ENCODE measurements around the gene PAX5.

DNA sequence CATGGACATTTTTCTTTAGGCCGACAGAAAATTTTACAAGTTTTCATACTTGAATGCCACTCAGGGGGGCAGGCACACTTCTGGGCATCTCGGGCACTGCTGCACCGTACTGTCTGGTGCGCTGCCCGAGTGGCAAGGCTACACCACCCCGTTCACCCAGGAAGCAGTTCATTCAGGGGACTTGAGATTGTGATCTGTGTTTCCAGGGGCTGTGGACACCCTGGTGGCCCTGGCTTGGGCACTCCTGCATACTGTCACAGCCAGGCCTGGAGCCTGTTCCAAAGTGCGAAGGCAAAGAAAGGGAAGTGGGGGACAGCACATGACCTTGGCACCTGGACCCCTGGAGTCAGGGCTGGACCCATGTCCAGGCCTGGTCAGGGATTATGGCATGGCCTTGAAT, 197.6 kb downstream of the PAX5 start:
- TF ChIP-seq, protein P1, sequence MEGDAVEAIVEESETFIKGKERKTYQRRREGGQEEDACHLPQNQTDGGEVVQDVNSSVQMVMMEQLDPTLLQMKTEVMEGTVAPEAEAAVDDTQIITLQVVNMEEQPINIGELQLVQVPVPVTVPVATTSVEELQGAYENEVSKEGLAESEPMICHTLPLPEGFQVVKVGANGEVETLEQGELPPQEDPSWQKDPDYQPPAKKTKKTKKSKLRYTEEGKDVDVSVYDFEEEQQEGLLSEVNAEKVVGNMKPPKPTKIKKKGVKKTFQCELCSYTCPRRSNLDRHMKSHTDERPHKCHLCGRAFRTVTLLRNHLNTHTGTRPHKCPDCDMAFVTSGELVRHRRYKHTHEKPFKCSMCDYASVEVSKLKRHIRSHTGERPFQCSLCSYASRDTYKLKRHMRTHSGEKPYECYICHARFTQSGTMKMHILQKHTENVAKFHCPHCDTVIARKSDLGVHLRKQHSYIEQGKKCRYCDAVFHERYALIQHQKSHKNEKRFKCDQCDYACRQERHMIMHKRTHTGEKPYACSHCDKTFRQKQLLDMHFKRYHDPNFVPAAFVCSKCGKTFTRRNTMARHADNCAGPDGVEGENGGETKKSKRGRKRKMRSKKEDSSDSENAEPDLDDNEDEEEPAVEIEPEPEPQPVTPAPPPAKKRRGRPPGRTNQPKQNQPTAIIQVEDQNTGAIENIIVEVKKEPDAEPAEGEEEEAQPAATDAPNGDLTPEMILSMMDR (IDR thresholded peaks at IDR 0.05; ENCODE audit: low read length) = no peak
- TF ChIP-seq EZH2 (optimal IDR thresholded peaks at IDR 0.05; ENCODE audit: low read depth, low read length) (no peak), EZH2phosphoT487 (IDR thresholded peaks at IDR 0.05; ENCODE audit: low read length) (no peak)
